Measurements from ENCODE around the gene SFXN3. TPM values are rescaled to one million over a fixed set of nuclear protein-coding genes. Genes with fewer than 3 reads are reported as not detected.

Gene SFXN3
- total and polyA plus RNA-seq, 2 of the 13 experiments (the other 11 are each of a cell fraction or from before 2014, with no cell fraction given): 16.8 to 71.5 TPM

- TF ChIP-seq HMGXB4 (CRISPR knock-in tag; IDR thresholded peaks at IDR 0.05; ENCODE audit: borderline replicate concordance in 1 of 2, low read depth in 1 of 2): peak in 1 of 2 experiments; percentile 59; a peak in 2 of 4 replicates
- TF ChIP-seq AGO2 (optimal IDR thresholded peaks at IDR 0.05; ENCODE audit: low read depth, low read length): no peak
- no peak for TF ChIP-seq ZNF264 (CRISPR knock-in tag; IDR thresholded peaks at IDR 0.05)
- no peak for TF ChIP-seq ISL2 (CRISPR knock-in tag; IDR thresholded peaks at IDR 0.05)
- no peak for TF ChIP-seq EED (CRISPR knock-in tag; IDR thresholded peaks at IDR 0.05)
- TF ChIP-seq ZNF414 (CRISPR knock-in tag; IDR thresholded peaks at IDR 0.05): no peak
- TF ChIP-seq ATAD3A (CRISPR knock-in tag; IDR thresholded peaks at IDR 0.05): no peak
- no peak for TF ChIP-seq KDM4B (CRISPR knock-in tag; IDR thresholded peaks at IDR 0.05)
- no peak for TF ChIP-seq HOXA7 (CRISPR knock-in tag; IDR thresholded peaks at IDR 0.05)
- TF ChIP-seq RFXANK (CRISPR knock-in tag; IDR thresholded peaks at IDR 0.05): no peak
- no peak for TF ChIP-seq ZNF101 (CRISPR knock-in tag; IDR thresholded peaks at IDR 0.05; ENCODE audit: borderline replicate concordance, low read depth)
- no peak for TF ChIP-seq ZBTB44 (CRISPR knock-in tag; IDR thresholded peaks at IDR 0.05)
- no peak for TF ChIP-seq NFKB2 (CRISPR knock-in tag; IDR thresholded peaks at IDR 0.05; ENCODE audit: borderline replicate concordance)
- no peak for TF ChIP-seq ZMYM2 (CRISPR knock-in tag; IDR thresholded peaks at IDR 0.05)
- no peak for TF ChIP-seq NFRKB (IDR thresholded peaks at IDR 0.05)
- TF ChIP-seq PREB (CRISPR knock-in tag; IDR thresholded peaks at IDR 0.05): no peak
These were observed 29.3 kb downstream of the SFXN3 start (continued) for GRCh38 chr10:101060036-101060950.
